CD4-positive, CD25-positive, alpha-beta regulatory T cell (primary cell): ENCODE results near the gene SPRN. TPM values are rescaled to one million over a fixed set of nuclear protein-coding genes. Genes with fewer than 3 reads are reported as not detected.

ENCODE experiments used
- ATAC-seq, 2 donors: fragments of 150-1000 bp; cut with Tn5 transposase; one replicate each; pipeline ENCODE4 v1.10.0; 2021; ENCODE audit warnings: low read depth in 2 of 2, moderate number of reproducible peaks in 2 of 2, moderate library complexity in 1 of 2
- DNase-seq, 3 donors: peaks; one replicate each; pipeline versions ENCODE4 v3.0.0 to v3.0.0-alpha.2; 2012 to 2022; ENCODE audit warnings: mixed read lengths in 1 of 3
- H3K27ac ChIP-seq: one replicate; pipeline ENCODE4 v1.7.0; 2013; ENCODE audit warnings: mild to moderate bottlenecking, low read length; ENCODE audit not compliant: insufficient read depth, poor library complexity, severe bottlenecking
- H3K27me3 ChIP-seq: one replicate; pipeline ENCODE4 v1.7.0; 2013; ENCODE audit warnings: low read length; ENCODE audit not compliant: control insufficient read depth, insufficient read depth
- H3K36me3 ChIP-seq: one replicate; pipeline ENCODE4 v1.7.0; 2013; ENCODE audit warnings: mild to moderate bottlenecking, low read length, moderate library complexity; ENCODE audit not compliant: control insufficient read depth, insufficient read depth
- H3K4me1 ChIP-seq: 2 replicates; pipeline ENCODE4 v1.7.0; 2013; ENCODE audit warnings: mild to moderate bottlenecking, low read length; ENCODE audit not compliant: insufficient read depth, control insufficient read depth, poor library complexity, severe bottlenecking
- H3K4me3 ChIP-seq: one replicate; pipeline ENCODE4 v1.7.0; 2013; ENCODE audit warnings: low read depth, mild to moderate bottlenecking, low read length, moderate library complexity
- H3K9me3 ChIP-seq, 2 experiments: 1 replicate in 1 of 2; 2 replicates in 1 of 2; pipeline ENCODE4 v1.7.0; 2013; ENCODE audit warnings: low read length in 2 of 2, mild to moderate bottlenecking in 1 of 2, moderate library complexity in 1 of 2; ENCODE audit not compliant: control insufficient read depth in 2 of 2
- H3K27ac Mint-ChIP-seq, 3 donors: one replicate each; pipeline ENCODE4 v1.8.0; 2020 to 2022; ENCODE audit warnings: mild to moderate bottlenecking in 3 of 3, mixed read lengths in 3 of 3, moderate library complexity in 2 of 3
- H3K27me3 Mint-ChIP-seq: one replicate; pipeline ENCODE4 v1.8.0; 2022; ENCODE audit warnings: mild to moderate bottlenecking, mixed read lengths
- H3K36me3 Mint-ChIP-seq: one replicate; pipeline ENCODE4 v1.8.0; 2020; ENCODE audit warnings: mixed read lengths
- H3K4me1 Mint-ChIP-seq, 4 donors: one replicate each; pipeline ENCODE4 v1.8.0; 2020 to 2022; ENCODE audit warnings: mixed read lengths in 4 of 4, mild to moderate bottlenecking in 1 of 4
- H3K4me3 Mint-ChIP-seq, 4 donors: one replicate each; pipeline ENCODE4 v1.8.0; 2020 to 2022; ENCODE audit warnings: mild to moderate bottlenecking in 4 of 4, mixed read lengths in 4 of 4, moderate library complexity in 3 of 4
- H3K9me3 Mint-ChIP-seq, 7 donors: one replicate each; pipeline ENCODE4 v1.8.0; 2020 to 2022; ENCODE audit warnings: mixed read lengths in 7 of 7, mild to moderate bottlenecking in 3 of 7, moderate library complexity in 2 of 7
- polyA plus RNA-seq, 4 donors: library from polyadenylated mRNA; unstranded; fragments of 300-500 nt; fragmentation: Illumina TruSeq; gene quantifications; one replicate each; pipeline ENCODE4 v1.2.3, GENCODE V29; 2021
- total RNA-seq: library from RNA; stranded (reverse); gene quantifications from one replicate; pipeline ENCODE4 v1.2.3, GENCODE V29; 2022

SPRN gene
- total and polyA plus RNA-seq, 5 donors from 2014 or later = 0.10 to 0.77 (median 0.25) TPM; not detected in 1

DNA sequence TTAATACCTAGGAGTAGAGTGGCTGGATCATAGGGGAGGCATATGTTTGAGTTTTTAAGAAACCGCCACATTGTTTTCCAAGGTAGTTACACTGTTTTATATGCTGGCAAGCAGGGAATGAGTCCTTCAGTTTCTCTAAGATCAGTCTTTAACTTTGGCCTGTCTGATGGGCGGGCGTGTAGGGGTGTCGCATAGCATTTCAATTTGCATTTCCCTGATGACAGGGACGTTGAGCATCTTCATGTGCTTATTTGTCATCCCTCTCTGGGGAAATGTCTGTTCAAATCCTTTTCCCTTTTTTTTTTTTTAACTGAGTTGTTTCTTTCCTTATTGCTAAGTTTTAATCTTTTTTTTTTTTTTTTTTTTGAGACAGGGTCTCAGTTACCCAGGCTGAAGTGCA, 20.6 kb downstream of the SPRN start:
- peak overlapping the region in 1 of 3 donors; percentile 75 for H3K27ac Mint-ChIP-seq
- H3K4me3 Mint-ChIP-seq = peak overlapping the region in 1 of 4 donors; percentile 47
- H3K36me3 Mint-ChIP-seq = peaks cover 42% of the 10 kb centered on the region
- H3K9me3 ChIP-seq = no peaks in the 10 kb centered on the region
- H3K4me3 ChIP-seq = no peak overlapping the region
- no peaks in the 10 kb centered on the region for H3K27me3 Mint-ChIP-seq
- DNase-seq (no peak), ATAC-seq (no peak)
- peaks cover 45% of the 10 kb centered on the region for H3K36me3 ChIP-seq
- no peaks in the 10 kb centered on the region for H3K9me3 Mint-ChIP-seq
- no peaks in the 10 kb centered on the region for H3K27me3 ChIP-seq
- peaks cover 29 to 56% (median 46%) of the 10 kb centered on the region in 4 donors for H3K4me1 Mint-ChIP-seq
- H3K27ac ChIP-seq = no peak overlapping the region
- H3K4me1 ChIP-seq = peaks cover 11% of the 10 kb centered on the region

DNA sequence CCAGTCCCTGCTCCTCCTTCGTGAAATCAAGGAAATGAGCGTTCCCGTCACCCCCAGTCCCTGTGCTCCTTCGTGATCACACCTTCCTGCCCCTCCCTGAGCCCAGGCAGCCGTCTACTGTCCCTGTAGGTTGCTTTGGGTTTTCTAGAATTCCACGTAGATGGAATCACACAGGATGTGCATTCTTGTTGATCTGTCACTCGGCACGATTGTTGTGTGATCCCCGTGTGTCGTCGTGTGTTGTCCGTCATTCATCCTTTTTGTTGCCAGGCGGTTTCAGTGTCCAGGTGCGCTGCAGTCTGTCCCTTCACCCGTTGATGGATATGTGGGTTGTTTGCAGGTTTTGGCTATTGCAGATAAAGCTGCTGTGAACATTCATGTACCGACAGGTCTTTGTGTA, 21.1 kb downstream of the SPRN start:
- Mint-ChIP-seq H3K4me1 (peaks cover 29 to 56% (median 45%) of the 10 kb centered on the region in 4 donors), H3K9me3 (no peaks in the 10 kb centered on the region), H3K27me3 (no peaks in the 10 kb centered on the region), H3K4me3 (no peak overlapping the region), H3K27ac (peak overlapping the region in 1 of 3 donors; percentile 75), H3K36me3 (peaks cover 40% of the 10 kb centered on the region)
- ATAC-seq (no peak), DNase-seq (no peak)
- no peak overlapping the region for H3K27ac ChIP-seq
- H3K4me3 ChIP-seq = no peak overlapping the region
- H3K4me1 ChIP-seq = peaks cover 11% of the 10 kb centered on the region
- H3K36me3 ChIP-seq = peaks cover 45% of the 10 kb centered on the region
- no peaks in the 10 kb centered on the region for H3K27me3 ChIP-seq
- no peaks in the 10 kb centered on the region for H3K9me3 ChIP-seq

DNA sequence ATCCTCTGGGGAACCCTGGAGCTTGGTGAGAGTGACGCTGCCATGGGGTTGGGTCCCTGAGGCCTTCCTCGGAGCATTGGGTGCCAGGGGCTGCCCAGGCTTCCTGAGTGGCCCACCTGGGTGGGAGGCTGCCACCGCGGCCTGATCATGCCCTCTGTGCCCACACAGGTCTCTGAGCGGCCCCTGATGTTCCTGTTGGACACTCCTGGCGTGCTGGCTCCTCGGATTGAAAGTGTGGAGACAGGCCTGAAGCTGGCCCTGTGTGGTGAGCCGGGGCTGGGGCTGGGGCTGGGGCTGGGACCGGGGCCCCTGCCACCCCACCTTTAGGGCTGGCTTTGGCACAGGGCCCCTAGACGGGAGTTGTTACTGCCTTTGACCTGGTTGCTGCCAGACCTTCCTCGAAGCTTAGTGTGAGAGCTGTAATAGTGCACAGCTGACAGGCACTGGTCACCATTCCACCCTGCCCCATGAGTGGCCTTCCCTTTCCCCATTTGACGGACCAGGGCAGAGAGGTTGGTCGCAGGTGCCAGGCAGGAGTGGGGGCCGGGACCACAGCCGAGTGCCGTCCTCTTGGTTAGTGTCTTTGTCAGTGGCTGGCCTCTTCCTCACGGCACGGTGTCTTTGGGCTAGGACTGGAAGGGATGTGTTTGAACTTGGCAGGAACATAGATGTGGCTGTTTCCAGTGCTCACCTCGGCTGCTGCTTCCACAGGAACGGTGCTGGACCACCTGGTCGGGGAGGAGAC, 22.3 kb downstream of the SPRN start:
- Histone ChIP-seq H3K27me3 (no peaks in the 10 kb centered on the region), H3K36me3 (peaks cover 45% of the 10 kb centered on the region), H3K4me3 (no peak overlapping the region), H3K9me3 (no peaks in the 10 kb centered on the region), H3K4me1 (peaks cover 11% of the 10 kb centered on the region), H3K27ac (no peak overlapping the region)
- Mint-ChIP-seq H3K27ac (peak overlapping the region in 1 of 3 donors; percentile 46), H3K36me3 (peaks cover 39% of the 10 kb centered on the region), H3K4me1 (peaks cover 28 to 57% (median 45%) of the 10 kb centered on the region in 4 donors), H3K27me3 (no peaks in the 10 kb centered on the region), H3K9me3 (no peaks in the 10 kb centered on the region), H3K4me3 (no peak overlapping the region)
- ATAC-seq (no peak), DNase-seq (no peak)

DNA sequence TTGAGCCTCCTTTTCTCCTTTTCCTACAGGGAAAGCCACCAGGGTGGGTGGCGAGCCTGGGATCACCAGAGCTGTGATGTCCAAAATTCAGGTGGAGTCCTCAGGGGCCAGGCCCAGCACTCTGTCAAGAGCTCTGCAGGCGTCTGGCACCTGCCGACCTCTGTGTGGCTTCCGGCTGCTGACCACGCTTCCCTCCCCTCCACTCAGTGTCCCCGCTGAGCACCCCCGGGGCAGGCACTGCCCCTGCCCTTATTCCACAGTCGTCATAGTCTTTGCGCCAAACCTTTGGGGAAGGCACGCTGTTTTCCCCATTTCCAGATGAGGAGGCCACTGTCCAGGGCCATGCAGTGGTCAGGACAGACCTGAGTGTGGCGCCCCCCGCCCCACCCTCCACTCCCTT, 22.9 kb downstream of the SPRN start:
- H3K27ac Mint-ChIP-seq = peak overlapping the region in 1 of 3 donors; percentile 49
- peak overlapping the region; percentile 31 for H3K4me3 ChIP-seq
- DNase-seq (no peak), ATAC-seq (no peak)
- no peaks in the 10 kb centered on the region for H3K9me3 Mint-ChIP-seq
- no peaks in the 10 kb centered on the region for H3K9me3 ChIP-seq
- no peak overlapping the region for H3K27ac ChIP-seq
- peaks cover 11% of the 10 kb centered on the region for H3K4me1 ChIP-seq
- peaks cover 22 to 57% (median 44%) of the 10 kb centered on the region in 4 donors for H3K4me1 Mint-ChIP-seq
- no peaks in the 10 kb centered on the region for H3K27me3 Mint-ChIP-seq
- peaks cover 33% of the 10 kb centered on the region for H3K36me3 Mint-ChIP-seq
- peak overlapping the region in 1 of 4 donors; percentile 80 for H3K4me3 Mint-ChIP-seq
- peaks cover 50% of the 10 kb centered on the region for H3K36me3 ChIP-seq
- no peaks in the 10 kb centered on the region for H3K27me3 ChIP-seq

DNA sequence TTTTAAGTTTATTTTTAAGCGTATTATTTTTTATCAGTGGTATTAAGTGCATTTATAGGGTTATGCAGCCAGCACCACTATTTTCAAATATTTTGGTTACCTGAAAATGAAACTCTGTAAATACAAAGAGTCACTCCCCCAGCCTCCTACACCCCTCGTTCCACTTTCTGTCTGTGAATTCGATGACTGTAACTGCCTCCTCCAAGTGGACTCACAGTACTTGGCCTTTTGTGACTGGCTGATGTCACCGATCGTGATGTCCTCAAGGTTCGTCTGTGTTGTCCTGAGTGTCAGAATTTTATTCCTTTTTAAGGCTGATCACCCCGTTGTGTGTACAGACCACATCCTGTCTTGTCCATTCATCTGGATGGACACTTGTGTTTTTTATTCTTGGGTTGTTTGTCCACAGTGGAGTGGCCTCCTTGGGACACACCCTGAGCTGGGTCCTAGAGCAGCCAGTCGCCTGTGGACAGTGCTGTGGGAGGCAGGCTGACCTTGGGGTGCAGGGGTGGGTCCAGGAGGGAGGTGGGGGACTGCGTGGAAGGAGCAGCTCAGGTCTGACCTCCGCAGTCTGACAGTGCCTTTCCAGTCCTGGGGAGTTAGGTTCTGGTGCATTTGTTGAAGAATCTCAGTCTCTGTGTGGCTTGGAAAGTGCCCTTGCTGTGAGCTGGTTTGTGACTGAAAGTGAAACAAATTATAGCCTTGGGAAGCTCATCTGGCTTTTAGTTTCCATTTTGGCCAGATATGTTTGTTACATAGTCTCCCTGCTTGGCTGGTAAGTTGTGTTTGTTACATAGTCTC, 23.6 kb downstream of the SPRN start:
- Mint-ChIP-seq H3K27ac (peak overlapping the region; percentile 20 to 74 (median 49)), H3K4me1 (peaks cover 18 to 57% (median 39%) of the 10 kb centered on the region in 4 donors), H3K9me3 (no peaks in the 10 kb centered on the region), H3K27me3 (no peaks in the 10 kb centered on the region), H3K4me3 (peak overlapping the region in 2 of 4 donors; percentile 21 to 80), H3K36me3 (peaks cover 33% of the 10 kb centered on the region)
- Histone ChIP-seq H3K27ac (peak overlapping the region; percentile 37), H3K9me3 (no peaks in the 10 kb centered on the region), H3K4me3 (peak overlapping the region; percentile 31), H3K36me3 (peaks cover 56% of the 10 kb centered on the region), H3K4me1 (peaks cover 13% of the 10 kb centered on the region), H3K27me3 (no peaks in the 10 kb centered on the region)
- ATAC-seq (peak in 1 of 2 donors; percentile 43), DNase-seq (peak in 1 of 3 donors; percentile 71)

DNA sequence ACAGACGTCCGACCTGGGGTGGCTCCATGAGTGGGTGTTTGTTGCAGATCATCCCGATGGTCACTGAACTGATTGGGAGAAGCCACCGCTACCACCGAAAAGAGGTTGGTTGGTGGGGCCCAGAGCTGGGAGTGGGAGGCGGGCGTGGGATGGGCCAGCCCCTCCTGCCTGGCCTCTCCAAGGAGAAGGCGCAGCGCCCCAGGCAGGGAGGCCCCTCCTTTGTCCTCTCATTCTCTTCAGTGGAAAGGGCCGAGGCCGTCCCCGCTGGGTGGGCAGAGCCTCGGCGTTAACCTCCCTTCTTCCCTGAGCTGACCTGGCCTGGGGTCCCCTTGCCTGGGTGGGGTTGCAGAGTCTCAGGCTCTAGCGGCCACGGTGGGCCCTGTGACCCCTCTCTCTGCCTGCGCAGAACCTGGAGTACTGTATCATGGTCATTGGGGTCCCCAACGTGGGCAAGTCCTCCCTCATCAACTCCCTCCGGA, 25.3 kb downstream of the SPRN start:
- no peak overlapping the region for H3K4me3 Mint-ChIP-seq
- Histone ChIP-seq H3K9me3 (no peaks in the 10 kb centered on the region), H3K4me3 (no peak overlapping the region), H3K27me3 (no peaks in the 10 kb centered on the region), H3K4me1 (peaks cover 28% of the 10 kb centered on the region), H3K36me3 (peaks cover 52% of the 10 kb centered on the region), H3K27ac (no peak overlapping the region)
- H3K4me1 Mint-ChIP-seq = peaks cover 14 to 45% (median 36%) of the 10 kb centered on the region in 4 donors
- H3K9me3 Mint-ChIP-seq = no peaks in the 10 kb centered on the region
- H3K27ac Mint-ChIP-seq = no peak overlapping the region
- no peak for DNase-seq
- no peaks in the 10 kb centered on the region for H3K27me3 Mint-ChIP-seq
- no peak for ATAC-seq
- H3K36me3 Mint-ChIP-seq = peaks cover 23% of the 10 kb centered on the region

DNA sequence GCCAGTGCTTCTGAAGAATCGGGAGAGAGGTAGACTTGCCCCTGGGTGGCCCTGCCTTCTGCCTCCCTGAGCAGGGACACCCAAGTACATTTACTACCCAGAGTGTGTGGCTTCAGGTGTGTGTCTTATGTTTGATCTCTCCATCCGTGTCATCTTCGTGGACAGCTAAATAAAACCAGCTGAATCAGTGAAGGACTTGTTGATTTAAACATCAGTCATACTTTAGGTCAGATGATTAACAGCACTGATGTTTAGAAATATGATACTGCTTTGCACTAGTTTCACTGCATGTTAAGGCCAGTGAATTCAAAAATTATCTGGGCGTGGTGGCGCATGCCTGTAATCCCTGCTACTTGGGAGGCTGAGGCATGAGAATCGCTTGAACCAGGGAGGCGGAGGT, 26.5 kb downstream of the SPRN start:
- H3K36me3 ChIP-seq = peaks cover 43% of the 10 kb centered on the region
- H3K4me3 Mint-ChIP-seq = peak overlapping the region in 1 of 4 donors; percentile 66
- ATAC-seq (no peak), DNase-seq (no peak)
- H3K36me3 Mint-ChIP-seq = peaks cover 17% of the 10 kb centered on the region
- no peaks in the 10 kb centered on the region for H3K9me3 Mint-ChIP-seq
- no peak overlapping the region for H3K27ac Mint-ChIP-seq
- peaks cover 35% of the 10 kb centered on the region for H3K4me1 ChIP-seq
- H3K4me1 Mint-ChIP-seq = peaks cover 14 to 51% (median 36%) of the 10 kb centered on the region in 4 donors
- no peaks in the 10 kb centered on the region for H3K27me3 Mint-ChIP-seq
- H3K9me3 ChIP-seq = no peaks in the 10 kb centered on the region
- no peak overlapping the region for H3K27ac ChIP-seq
- no peak overlapping the region for H3K4me3 ChIP-seq
- H3K27me3 ChIP-seq = no peaks in the 10 kb centered on the region
